Calu3 (cell line): Measurements from ENCODE around the gene STK31. TPM values are rescaled to one million over a fixed set of nuclear protein-coding genes. Genes with fewer than 3 reads are reported as not detected.
"Not testable (repeated sequence)": the region's sequence is repeated elsewhere in the genome, so short reads cannot be mapped to it uniquely, and the experiment has no call there.

Experiments used
- BruUV-seq: library from RNA; stranded (reverse); fragments of 400-500 nt; replicated peaks from 2 replicates; lab custom pipeline; 2021; lab: Mats Ljungman, UMichigan
- CTCF ChIA-PET: fragments of 300-600 bp; sonication (Branson Sonifier 250); formaldehyde crosslinking; loops from one replicate; lab custom pipeline; 2022; ENCODE audit warnings: antibody characterized with exemption; lab: Charles Lee
- DNase-seq: peaks from one replicate; pipeline ENCODE4 v3.0.0; 2022
- H3K27ac Mint-ChIP-seq: one replicate; pipeline ENCODE4 v1.8.0; 2022; ENCODE audit warnings: mixed read lengths; ENCODE audit not compliant: unreplicated experiment
- H3K27me3 Mint-ChIP-seq: one replicate; pipeline ENCODE4 v1.8.0; 2022; ENCODE audit warnings: mixed read lengths; ENCODE audit not compliant: unreplicated experiment
- H3K36me3 Mint-ChIP-seq: one replicate; pipeline ENCODE4 v1.8.0; 2022; ENCODE audit warnings: mild to moderate bottlenecking, moderate library complexity, mixed read lengths; ENCODE audit not compliant: insufficient read depth, unreplicated experiment
- H3K4me1 Mint-ChIP-seq: one replicate; pipeline ENCODE4 v1.8.0; 2022; ENCODE audit warnings: mild to moderate bottlenecking, low read depth, mixed read lengths; ENCODE audit not compliant: unreplicated experiment
- H3K4me3 Mint-ChIP-seq: one replicate; pipeline ENCODE4 v1.8.0; 2022; ENCODE audit warnings: mild to moderate bottlenecking, low read depth, moderate library complexity, mixed read lengths; ENCODE audit not compliant: unreplicated experiment
- H3K9me3 Mint-ChIP-seq: one replicate; pipeline ENCODE4 v1.8.0; 2022; ENCODE audit warnings: low read depth, mixed read lengths; ENCODE audit not compliant: unreplicated experiment
- intact Hi-C: fragments of 100-400 bp; cut with micrococcal nuclease; formaldehyde crosslinking; loops from one replicate; pipeline ENCODE4 v1.10.0; 2022; ENCODE audit not compliant: unreplicated experiment
- total RNA-seq: library from RNA; stranded (reverse); gene quantifications from 2 replicates; pipeline ENCODE4 v1.2.3, GENCODE V29; 2022
- TF ChIP-seq, protein P1 (sequence below): fragments of 200-600 bp; IDR thresholded peaks from one replicate; pipeline ENCODE4 v1.8.0; 2022; ENCODE audit warnings: antibody characterized with exemption; ENCODE audit not compliant: unreplicated experiment

STK31 gene
- total RNA-seq, 1 experiment from 2014 or later, result 1.7 TPM

- peaks cover 3% of the 10 kb centered on the region for H3K36me3 Mint-ChIP-seq
- no peak overlapping the region for H3K27ac Mint-ChIP-seq
- no TSS peak for BruUV-seq
- CTCF ChIA-PET, result no interaction called here
- DNase-seq, result no peak
- H3K27me3 Mint-ChIP-seq, result no peaks in the 10 kb centered on the region
- peaks cover 14% of the 10 kb centered on the region for H3K4me1 Mint-ChIP-seq
- TF ChIP-seq, protein P1, sequence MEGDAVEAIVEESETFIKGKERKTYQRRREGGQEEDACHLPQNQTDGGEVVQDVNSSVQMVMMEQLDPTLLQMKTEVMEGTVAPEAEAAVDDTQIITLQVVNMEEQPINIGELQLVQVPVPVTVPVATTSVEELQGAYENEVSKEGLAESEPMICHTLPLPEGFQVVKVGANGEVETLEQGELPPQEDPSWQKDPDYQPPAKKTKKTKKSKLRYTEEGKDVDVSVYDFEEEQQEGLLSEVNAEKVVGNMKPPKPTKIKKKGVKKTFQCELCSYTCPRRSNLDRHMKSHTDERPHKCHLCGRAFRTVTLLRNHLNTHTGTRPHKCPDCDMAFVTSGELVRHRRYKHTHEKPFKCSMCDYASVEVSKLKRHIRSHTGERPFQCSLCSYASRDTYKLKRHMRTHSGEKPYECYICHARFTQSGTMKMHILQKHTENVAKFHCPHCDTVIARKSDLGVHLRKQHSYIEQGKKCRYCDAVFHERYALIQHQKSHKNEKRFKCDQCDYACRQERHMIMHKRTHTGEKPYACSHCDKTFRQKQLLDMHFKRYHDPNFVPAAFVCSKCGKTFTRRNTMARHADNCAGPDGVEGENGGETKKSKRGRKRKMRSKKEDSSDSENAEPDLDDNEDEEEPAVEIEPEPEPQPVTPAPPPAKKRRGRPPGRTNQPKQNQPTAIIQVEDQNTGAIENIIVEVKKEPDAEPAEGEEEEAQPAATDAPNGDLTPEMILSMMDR, result no peak
- no peaks in the 10 kb centered on the region for H3K9me3 Mint-ChIP-seq
- intact Hi-C loops, result no loop called here
- H3K4me3 Mint-ChIP-seq, result no peak overlapping the region
Measured at GRCh38 chr7:23717788-23718187, 7.8 kb downstream of the STK31 start.

DNA sequence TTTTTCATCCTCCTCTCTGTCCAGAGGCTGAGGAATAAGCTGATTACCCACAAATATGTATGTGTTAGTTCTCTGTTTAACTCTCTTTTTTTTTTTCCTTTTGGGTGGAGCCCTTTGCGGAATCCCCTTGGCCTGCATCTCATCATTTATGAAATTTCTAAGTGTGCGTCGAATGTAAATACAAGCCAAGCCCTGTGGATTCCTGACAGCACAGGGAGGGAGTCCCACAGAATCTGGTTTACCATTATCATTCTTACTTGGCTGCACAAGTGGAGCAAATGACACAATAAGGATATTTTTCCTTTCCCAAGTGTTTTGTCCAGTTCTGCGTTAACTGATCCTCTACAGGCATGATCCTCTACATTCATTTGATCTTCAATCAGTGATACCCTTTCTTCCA is 11.4 kb downstream of the STK31 start:
- Mint-ChIP-seq H3K9me3 (no peaks in the 10 kb centered on the region), H3K4me3 (no peak overlapping the region), H3K27me3 (no peaks in the 10 kb centered on the region), H3K27ac (no peak overlapping the region), H3K4me1 (peaks cover 8% of the 10 kb centered on the region), H3K36me3 (peaks cover 5% of the 10 kb centered on the region)
- intact Hi-C loops, result no loop called here
- BruUV-seq, result no TSS peak
- TF ChIP-seq, protein P1, result no peak
- CTCF ChIA-PET, result interaction anchor here (0.6 to 1.3 kb wide), 4 partner anchors 8 to 1161 kb away, joined by 3 to 8 read pairs (median 5); no protein-coding TSS in a partner anchor
- no peak for DNase-seq

GRCh38 chr7:23722587-23723216 is 12.7 kb downstream of the STK31 start:
- H3K36me3 Mint-ChIP-seq, H3K4me1 Mint-ChIP-seq, H3K27me3 Mint-ChIP-seq, BruUV-seq, H3K9me3 Mint-ChIP-seq, intact Hi-C loops: not testable (repeated sequence)
- CTCF ChIA-PET, result interaction anchor here (0.6 to 1.3 kb wide), 2 partner anchors 9 to 36 kb away, joined by 4 to 8 read pairs; no protein-coding TSS in a partner anchor
- peak; percentile 73 for DNase-seq
- Mint-ChIP-seq H3K27ac (peak overlapping the region; percentile 66), H3K4me3 (peak overlapping the region; percentile 73)

GRCh38 chr7:23724113-23724512 is 14.1 kb downstream of the STK31 start:
- CTCF ChIA-PET, result interaction anchor here (0.6 to 1.2 kb wide), 3 partner anchors 11 to 899 kb away, joined by 3 to 4 read pairs (median 4); no protein-coding TSS in a partner anchor
- H3K27ac Mint-ChIP-seq, intact Hi-C loops, H3K4me3 Mint-ChIP-seq, BruUV-seq, H3K36me3 Mint-ChIP-seq, DNase-seq, H3K9me3 Mint-ChIP-seq, H3K27me3 Mint-ChIP-seq, H3K4me1 Mint-ChIP-seq: not testable (repeated sequence)

DNA sequence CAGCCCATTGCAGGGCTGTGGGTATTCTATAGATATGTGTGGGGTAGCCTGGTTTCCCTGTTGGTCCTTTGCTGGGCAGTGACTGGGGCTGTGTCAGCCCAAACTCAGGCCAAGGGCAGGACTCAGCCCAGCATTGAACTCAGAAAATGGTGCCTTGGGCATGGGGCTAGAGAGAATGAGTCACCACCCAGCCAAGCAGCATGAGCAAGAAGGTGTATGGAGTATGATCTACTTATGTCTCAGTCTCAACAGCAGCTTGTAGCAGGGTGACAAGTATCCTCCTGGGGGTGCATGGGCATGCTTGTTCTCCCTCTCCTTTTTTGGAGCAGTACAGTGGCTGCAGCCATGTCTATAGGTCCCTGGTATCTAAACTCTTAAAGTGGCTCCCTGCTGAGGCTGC is 32.0 kb downstream of the STK31 start:
- Mint-ChIP-seq H3K27ac (no peak overlapping the region), H3K36me3 (no peaks in the 10 kb centered on the region), H3K4me3 (no peak overlapping the region), H3K4me1 (no peaks in the 10 kb centered on the region), H3K27me3 (no peaks in the 10 kb centered on the region), H3K9me3 (peaks cover 7% of the 10 kb centered on the region)
- intact Hi-C loops, result no loop called here
- BruUV-seq, result no TSS peak
- CTCF ChIA-PET, result interaction anchor here (0.7 kb wide), 1 partner anchor 28 kb away, joined by 3 read pairs; no protein-coding TSS in a partner anchor
- TF ChIP-seq, protein P1, result no peak
- DNase-seq, result no peak
